Pancreas (tissue), 10 donors: ENCODE data around the gene TBKBP1. TPM values are rescaled to one million over a fixed set of nuclear protein-coding genes. Genes with fewer than 3 reads are reported as not detected.

Experiments used
- ATAC-seq, 4 donors: fragments of 200-7000 bp; cut with Tn5 transposase; one replicate each; pipeline versions ENCODE4 v1.8.0 to v1.9.1; 2020; ENCODE audit warnings: mild to moderate bottlenecking in 4 of 4, moderate library complexity in 4 of 4
- DNase-seq, 6 donors: peaks; one replicate each; pipeline ENCODE4 v3.0.0-alpha.2; 2020
- FAIRE-seq: peaks from 2 replicates; lab custom pipeline; 2012; peaks lifted over from hg19 to GRCh38; lab: Jason Lieb, UNC
- H3K27ac ChIP-seq, 4 donors: fragments of 200-600 bp; sonication (generic); 1 replicate in 3 of 4; 2 replicates in 1 of 4; pipeline versions ENCODE4 v1.5.0 to v1.8.0; 2020
- H3K27me3 ChIP-seq, 4 donors: fragments of 200-600 bp; one replicate each; pipeline ENCODE4 v1.8.0; 2021
- H3K36me3 ChIP-seq, 3 donors: fragments of 200-600 bp; sonication (generic) in 1 of 3; one replicate each; pipeline versions ENCODE4 v1.5.0 to v1.8.0; 2020 to 2021
- H3K4me1 ChIP-seq, 3 donors: fragments of 200-600 bp; one replicate each; pipeline ENCODE4 v1.8.0; 2021
- H3K4me3 ChIP-seq, 4 donors: fragments of 200-600 bp; sonication (generic) in 2 of 4; one replicate each; pipeline versions ENCODE4 v1.5.0 to v1.8.0; 2020 to 2021
- H3K9me3 ChIP-seq, 4 donors: fragments of 200-600 bp; one replicate each; pipeline ENCODE4 v1.8.0; 2021
- CTCF ChIP-seq, 4 donors: fragments of 200-600 bp; sonication (generic) in 3 of 4; IDR thresholded peaks; one replicate each; pipeline versions ENCODE4 v1.5.0 to v1.8.0; 2021; ENCODE audit warnings: antibody characterized with exemption in 4 of 4
- WGBS, 2 donors: extraction: QIAGEN DNeasy Blood & Tissue Kit; methylation state at CpG; one replicate each; pipeline ENCODE4 v1.1.7; 2013; 5-methylcytosine and 5-hydroxymethylcytosine counted together
- intact Hi-C, 3 donors: fragments of 100-400 bp; cut with DNase I; formaldehyde crosslinking; loops; one replicate each; pipeline versions ENCODE4 v1.11.1 to v1.14.2; 2022
- polyA plus RNA-seq, 2 donors: library from polyadenylated mRNA; stranded (reverse); fragments of 200-250 nt; gene quantifications; one replicate each; pipeline ENCODE4 v1.2.3, GENCODE V29; 2013
- total RNA-seq, 6 donors: library from RNA; stranded (reverse); fragmentation: NEBNext Ultra II Directional in 4 of 6; extraction: Animal tissue kit (Norgen Biotek cat#: 25700) in 4 of 6; gene quantifications; one replicate each; pipeline versions ENCODE4 v1.2.1 to v1.2.4, GENCODE V29; 2021 to 2023
- donor health status: healthy with polysubstance abuse.
- donor health status: DM: no; HTN: no; CAD: no; lungs with moderate emphysema.
- donor health status: DM: no; HTN: no; CAD: no.
- donor health status: control.
- donor health status: control.
- donor health status: Bipolar disorder and iron deficiency.
- donor health status: DM: yes; HTN: yes; CAD: no.
- donor health status: DM: no; HTN: no; CAD: no.
- donor health status: DM: no; HTN: no; CAD: no.
- donor health status: DM: yes; HTN: yes; CAD: no.

The TBKBP1 gene
- total and polyA plus RNA-seq, 8 donors: 4.7 to 21.2 (median 6.4) TPM

GRCh38 chr17:47717261-47717697 lies 23.3 kb downstream of the TBKBP1 start:
- Histone ChIP-seq H3K9me3 (no peaks in the 10 kb centered on the region), H3K27ac (no peak overlapping the region), H3K27me3 (peaks cover 0 to 9% (median 2%) of the 10 kb centered on the region in 4 donors), H3K4me3 (no peak overlapping the region), H3K36me3 (no peaks in the 10 kb centered on the region), H3K4me1 (no peaks in the 10 kb centered on the region)
- peak in 3 of 4 donors; percentile 13 to 15 (median 14) for TF ChIP-seq CTCF (IDR thresholded peaks at IDR 0.05)
- FAIRE-seq (no peak), ATAC-seq (peak in 3 of 4 donors; percentile 26 to 73 (median 53)), DNase-seq (peak in 1 of 6 donors; percentile 54)
- intact Hi-C loops: no loop called here
- WGBS, 2 donors: 51 to 53% methylated on average over 2 of the region's 2 CpGs

- ATAC-seq: peak in 2 of 4 donors; percentile 16 to 38
- no peak for FAIRE-seq
- H3K27ac ChIP-seq: no peak overlapping the region
- H3K4me1 ChIP-seq: no peaks in the 10 kb centered on the region
- no peak for TF ChIP-seq CTCF (IDR thresholded peaks at IDR 0.05)
- DNase-seq: no peak
- intact Hi-C loops: no loop called here
- H3K9me3 ChIP-seq: no peaks in the 10 kb centered on the region
- peaks cover 0 to 9% (median 2%) of the 10 kb centered on the region in 4 donors for H3K27me3 ChIP-seq
- 16 to 20% methylated on average over 9 of the region's 9 CpGs for WGBS, 2 donors
- H3K36me3 ChIP-seq: no peaks in the 10 kb centered on the region
- no peak overlapping the region for H3K4me3 ChIP-seq
Measured at GRCh38 chr17:47717979-47718621, 24.1 kb downstream of the TBKBP1 start.

GRCh38 chr17:47718634-47719405 lies 24.9 kb downstream of the TBKBP1 start:
- no peak for TF ChIP-seq CTCF (IDR thresholded peaks at IDR 0.05)
- DNase-seq: no peak
- Histone ChIP-seq H3K27me3 (peaks cover 0 to 9% (median 2%) of the 10 kb centered on the region in 4 donors), H3K4me3 (no peak overlapping the region), H3K36me3 (no peaks in the 10 kb centered on the region), H3K9me3 (no peaks in the 10 kb centered on the region), H3K4me1 (no peaks in the 10 kb centered on the region), H3K27ac (no peak overlapping the region)
- no peak for FAIRE-seq
- ATAC-seq: no peak
- 48 to 65% methylated on average over 8 of the region's 8 CpGs for WGBS, 2 donors
- intact Hi-C loops: no loop called here

GRCh38 chr17:47719411-47720152 lies 25.6 kb downstream of the TBKBP1 start:
- FAIRE-seq (no peak), DNase-seq (no peak), ATAC-seq (no peak)
- Histone ChIP-seq H3K27me3 (peaks cover 0 to 9% (median 4%) of the 10 kb centered on the region in 4 donors), H3K4me1 (no peaks in the 10 kb centered on the region), H3K4me3 (no peak overlapping the region), H3K36me3 (no peaks in the 10 kb centered on the region), H3K27ac (no peak overlapping the region), H3K9me3 (no peaks in the 10 kb centered on the region)
- TF ChIP-seq CTCF (IDR thresholded peaks at IDR 0.05): no peak
- intact Hi-C loops: no loop called here
- WGBS, 2 donors: 69 to 77% methylated on average over 9 of the region's 9 CpGs
